ENCODE results near the gene LCT. TPM values are rescaled to one million over a fixed set of nuclear protein-coding genes. Genes with fewer than 3 reads are reported as not detected.

The LCT gene
- total RNA-seq, 2 donors from 2014 or later, result 0.08 to 0.12 TPM

- H3K36me3 ChIP-seq, result no peaks in the 10 kb centered on the region
- no peaks in the 10 kb centered on the region for H3K27me3 ChIP-seq
- no peak for DNase-seq
- H3K4me3 ChIP-seq, result no peak overlapping the region
- H3K27ac ChIP-seq, result no peak overlapping the region
- no peaks in the 10 kb centered on the region for H3K9me3 ChIP-seq
- intact Hi-C loops (cut with DNase I), result no loop called here
- no peaks in the 10 kb centered on the region for H3K4me1 ChIP-seq
- TF ChIP-seq CTCF (IDR thresholded peaks at IDR 0.05), result no peak
- no peak overlapping the region for H3K9ac ChIP-seq (ENCODE audit: low read depth in 2 of 2, low read length in 2 of 2)
Measured at GRCh38 chr2:135845257-135845656, 8.3 kb upstream of the LCT start.

GRCh38 chr2:135844301-135844895, 7.4 kb upstream of the LCT start:
- intact Hi-C loops (cut with DNase I), result no loop called here
- Histone ChIP-seq H3K4me1 (no peaks in the 10 kb centered on the region), H3K9me3 (no peaks in the 10 kb centered on the region), H3K27ac (no peak overlapping the region), H3K9ac (ENCODE audit: low read depth in 2 of 2, low read length in 2 of 2) (no peak overlapping the region), H3K4me3 (no peak overlapping the region), H3K36me3 (no peaks in the 10 kb centered on the region), H3K27me3 (no peaks in the 10 kb centered on the region)
- no peak for TF ChIP-seq CTCF (IDR thresholded peaks at IDR 0.05)
- no peak for DNase-seq

- TF ChIP-seq CTCF (IDR thresholded peaks at IDR 0.05), result no peak
- Histone ChIP-seq H3K4me3 (no peak overlapping the region), H3K9ac (ENCODE audit: low read depth in 2 of 2, low read length in 2 of 2) (no peak overlapping the region), H3K36me3 (no peaks in the 10 kb centered on the region), H3K27me3 (no peaks in the 10 kb centered on the region), H3K4me1 (no peaks in the 10 kb centered on the region), H3K9me3 (no peaks in the 10 kb centered on the region), H3K27ac (no peak overlapping the region)
- intact Hi-C loops (cut with DNase I), result no loop called here
- no peak for DNase-seq
Measured at GRCh38 chr2:135843671-135844070, 6.7 kb upstream of the LCT start.

- intact Hi-C loops (cut with DNase I), result no loop called here
Measured at GRCh38 chr2:135840601-135841000, 3.6 kb upstream of the LCT start.

GRCh38 chr2:135839713-135840112, 2.7 kb upstream of the LCT start:
- Histone ChIP-seq H3K4me3 (no peak overlapping the region), H3K4me1 (no peaks in the 10 kb centered on the region), H3K27ac (no peak overlapping the region), H3K27me3 (no peaks in the 10 kb centered on the region), H3K9ac (ENCODE audit: low read depth in 2 of 2, low read length in 2 of 2) (no peak overlapping the region), H3K36me3 (no peaks in the 10 kb centered on the region), H3K9me3 (no peaks in the 10 kb centered on the region)
- intact Hi-C loops (cut with DNase I), result no loop called here
- no peak for TF ChIP-seq CTCF (IDR thresholded peaks at IDR 0.05)
- DNase-seq, result no peak

More at GRCh38 chr2:135840601-135841000, 3.6 kb upstream of the LCT start:
- Histone ChIP-seq H3K27ac (no peak overlapping the region), H3K9ac (ENCODE audit: low read depth in 2 of 2, low read length in 2 of 2) (no peak overlapping the region), H3K9me3 (no peaks in the 10 kb centered on the region), H3K4me1 (no peaks in the 10 kb centered on the region), H3K27me3 (no peaks in the 10 kb centered on the region), H3K36me3 (no peaks in the 10 kb centered on the region), H3K4me3 (no peak overlapping the region)
- DNase-seq, result no peak
- no peak for TF ChIP-seq CTCF (IDR thresholded peaks at IDR 0.05)

Measured in colonic mucosa (tissue), 4 donors.